HEK293T (cell line): ENCODE results near the gene RMDN3.

Experiments used
- ARNT ChIP-seq: fragments of 450-650 bp; IDR thresholded peaks from 2 replicates; pipeline ENCODE4 v1.6.1; 2017; ENCODE audit warnings: mild to moderate bottlenecking
- BHLHE40 ChIP-seq: fragments of 450-650 bp; IDR thresholded peaks from 2 replicates; pipeline ENCODE4 v1.6.1; 2016; ENCODE audit warnings: mild to moderate bottlenecking, moderate library complexity, borderline replicate concordance
- CTBP1 ChIP-seq: fragments of 450-650 bp; IDR thresholded peaks from 2 replicates; pipeline ENCODE4 v1.6.1; 2016; ENCODE audit warnings: borderline replicate concordance
- FOXA1 ChIP-seq: fragments of 450-650 bp; IDR thresholded peaks from 2 replicates; pipeline ENCODE4 v1.6.1; 2016; ENCODE audit warnings: mild to moderate bottlenecking
- FOXK2 ChIP-seq: fragments of 450-650 bp; IDR thresholded peaks from 2 replicates; pipeline ENCODE4 v1.6.1; 2016; ENCODE audit warnings: mild to moderate bottlenecking
- FOXM1 ChIP-seq: fragments of 450-650 bp; IDR thresholded peaks from 2 replicates; pipeline ENCODE4 v1.6.1; 2017; ENCODE audit warnings: mild to moderate bottlenecking, borderline replicate concordance
- NFRKB ChIP-seq: fragments of 450-650 bp; IDR thresholded peaks from 2 replicates; pipeline ENCODE4 v1.6.1; 2016; ENCODE audit warnings: mild to moderate bottlenecking, moderate library complexity
- SUZ12 ChIP-seq: fragments of 450-650 bp; IDR thresholded peaks from 2 replicates; pipeline ENCODE4 v1.6.1; 2016; ENCODE audit warnings: mild to moderate bottlenecking
- TARDBP ChIP-seq: fragments of 450-650 bp; IDR thresholded peaks from 2 replicates; pipeline ENCODE4 v1.6.1; 2016
- ZNF384 ChIP-seq: fragments of 450-650 bp; IDR thresholded peaks from 2 replicates; pipeline ENCODE4 v1.6.1; 2016

- TF ChIP-seq NFRKB (no peak), FOXK2 (no peak), BHLHE40 (no peak), FOXM1 (no peak), ARNT (no peak), CTBP1 (no peak), SUZ12 (no peak), TARDBP (no peak), ZNF384 (no peak), FOXA1 (no peak)
Measured at GRCh38 chr15:40743485-40743901, 11.6 kb downstream of the RMDN3 start.
